NOMO-1 treated with dmso at 0.1 percent for 144 hours (cell line): Measurements from ENCODE around the gene TTC7B.

ENCODE experiments used
- DNase-seq: peaks from one replicate; lab custom pipeline; 2025; ENCODE audit not compliant: unreplicated experiment; lab: John Stamatoyannopoulos, UW

The TTC7B gene

DNA sequence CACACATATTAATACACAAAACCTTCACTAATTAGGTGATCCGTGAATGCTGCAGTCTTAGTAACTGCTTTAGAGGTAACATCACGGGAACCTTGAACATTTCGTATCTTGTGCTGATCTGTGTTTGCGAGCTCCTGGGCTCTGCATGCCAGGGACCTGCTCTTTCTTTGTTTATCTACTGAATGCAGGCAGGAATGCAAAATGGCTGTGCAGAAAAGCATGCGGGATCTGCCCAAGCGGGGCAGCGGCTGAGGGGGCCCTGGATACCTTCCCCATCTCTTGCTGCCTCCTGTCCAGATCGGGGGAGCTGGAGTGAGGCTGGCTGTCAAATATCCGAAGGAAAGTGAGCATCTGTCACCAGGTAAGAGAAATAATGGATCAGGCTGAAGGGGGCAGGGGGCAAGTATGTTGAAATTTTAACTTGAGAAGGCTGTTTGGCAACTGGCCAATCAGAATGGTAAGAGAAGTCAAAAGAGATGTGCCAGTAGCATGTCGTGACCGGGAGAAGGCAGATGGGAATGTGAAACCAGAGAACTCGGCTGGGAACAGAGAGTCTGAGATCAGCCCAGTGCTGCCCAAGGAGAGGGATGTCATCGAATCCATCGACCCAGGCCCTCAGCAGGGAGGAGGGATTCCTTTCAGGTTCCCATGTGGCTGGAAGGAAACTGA is 191.4 kb downstream of the TTC7B start:
- no peak for DNase-seq

DNA sequence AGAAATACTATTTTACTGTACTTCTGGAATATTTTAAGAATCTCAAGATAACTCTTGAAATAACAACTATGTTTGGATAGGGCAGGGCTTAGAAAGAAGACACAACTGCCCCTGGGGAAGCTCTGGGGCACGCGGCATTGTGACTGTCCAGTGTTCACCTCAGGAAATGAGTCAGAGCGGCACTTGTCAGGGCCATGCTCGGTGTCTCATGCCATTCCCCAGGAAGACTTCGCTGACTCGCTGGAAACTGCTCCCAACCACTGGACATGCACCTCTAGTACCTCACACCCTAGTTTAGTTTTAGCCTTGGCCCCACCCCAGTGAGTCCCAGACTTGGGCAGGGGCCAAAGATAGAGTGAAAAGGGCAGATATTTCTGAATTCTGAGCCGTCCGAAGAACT is 192.0 kb downstream of the TTC7B start:
- no peak for DNase-seq

DNA sequence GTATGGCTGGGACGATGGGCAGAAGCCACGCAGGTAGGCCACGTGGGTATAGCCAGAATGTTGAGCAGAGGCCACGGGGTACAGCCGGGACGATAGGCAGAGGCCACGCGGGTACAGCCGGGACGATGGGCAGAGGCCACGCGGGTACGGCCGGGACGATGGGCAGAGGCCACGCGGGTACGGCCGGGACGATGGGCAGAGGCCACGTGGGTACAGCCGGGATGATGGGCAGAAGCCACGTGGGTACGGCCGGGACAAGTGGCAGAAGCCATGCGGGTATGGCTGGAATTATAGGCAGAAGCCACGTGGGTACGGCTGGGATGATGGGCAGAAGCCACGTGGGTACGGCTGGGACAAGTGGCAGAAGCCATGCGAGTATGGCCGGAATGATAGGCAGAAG is 195.0 kb downstream of the TTC7B start:
- no peak for DNase-seq

DNA sequence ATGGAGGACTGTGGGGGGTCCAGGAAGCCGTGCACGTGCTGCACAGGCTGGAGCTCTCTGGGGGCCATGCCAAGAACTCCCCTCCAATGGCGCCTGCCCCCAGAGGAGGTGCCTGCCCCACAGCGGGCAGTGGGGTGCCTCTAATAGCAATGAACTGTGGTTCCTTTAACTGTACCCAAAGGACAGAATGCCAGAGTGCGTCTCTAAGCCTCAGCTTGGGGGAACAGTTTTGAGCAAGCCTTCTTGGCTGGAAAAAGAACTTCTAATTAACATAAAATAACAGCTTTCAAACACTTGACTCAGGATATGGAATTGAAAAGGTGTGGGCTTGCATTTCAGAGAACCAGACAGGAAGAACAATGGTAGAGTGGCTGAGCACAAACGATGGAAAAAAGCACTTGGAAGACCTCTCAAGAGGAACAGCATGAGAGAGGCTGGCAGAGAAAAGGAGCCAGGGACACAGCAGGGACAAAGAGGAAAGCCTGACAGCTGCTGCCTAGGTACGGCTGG is 195.6 kb downstream of the TTC7B start:
- DNase-seq: no peak

DNA sequence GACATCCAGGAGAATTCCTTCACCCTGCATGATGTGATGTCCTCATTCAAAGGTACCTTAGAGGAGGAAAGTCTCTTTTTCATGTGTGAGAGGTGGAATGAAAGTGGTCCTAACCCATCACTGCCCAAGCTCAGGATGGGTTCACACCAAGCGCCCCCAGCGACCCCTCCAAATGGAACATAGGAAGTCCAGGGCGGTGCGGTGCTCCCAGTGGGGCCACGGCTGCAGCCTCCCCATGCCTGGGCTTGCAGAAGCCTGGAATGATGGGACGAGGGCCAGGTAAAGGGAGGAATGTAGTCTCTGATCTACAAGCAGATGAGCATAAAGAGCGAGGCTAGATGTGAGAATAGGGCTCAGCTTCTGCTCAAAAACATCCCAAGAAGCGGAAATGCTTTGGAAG is 196.3 kb downstream of the TTC7B start:
- no peak for DNase-seq

DNA sequence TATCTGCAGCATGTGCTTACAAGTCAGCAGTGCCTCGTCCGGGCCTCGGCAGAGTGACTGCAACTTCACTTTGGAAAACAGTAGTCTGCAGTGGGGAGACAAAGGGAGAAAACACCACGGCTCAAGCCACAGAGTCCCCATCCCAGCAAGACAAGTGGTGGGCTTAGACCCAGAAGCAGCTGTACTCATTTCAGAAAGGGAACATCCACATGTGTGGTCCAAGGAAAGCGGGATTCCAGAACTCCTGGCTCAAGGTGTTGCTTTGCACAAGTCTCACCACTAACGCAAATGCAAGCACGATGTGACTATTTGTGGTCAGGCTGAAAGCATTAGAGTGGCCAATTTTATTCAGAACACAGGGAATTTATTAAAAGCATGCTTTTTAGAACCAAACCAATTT is 198.3 kb downstream of the TTC7B start:
- no peak for DNase-seq

DNA sequence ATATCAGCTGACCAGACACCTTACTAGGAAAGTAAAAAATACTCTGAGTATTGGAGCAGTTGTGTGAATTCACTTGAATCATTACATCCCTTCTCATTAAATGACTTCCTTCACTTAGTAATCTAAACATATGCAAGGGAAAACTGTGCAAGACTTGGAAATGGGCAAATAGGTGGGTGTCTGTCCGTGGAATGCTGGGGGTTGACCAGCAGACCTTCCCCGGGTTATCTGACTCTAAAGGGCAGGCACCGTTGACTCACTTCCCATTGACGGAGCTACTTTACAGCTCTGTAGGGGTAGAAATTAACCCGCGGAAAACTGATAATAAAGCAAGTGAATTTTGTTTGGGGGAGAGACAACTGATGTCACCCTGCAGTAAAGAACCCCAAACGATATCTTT is 199.3 kb downstream of the TTC7B start:
- DNase-seq: no peak

DNA sequence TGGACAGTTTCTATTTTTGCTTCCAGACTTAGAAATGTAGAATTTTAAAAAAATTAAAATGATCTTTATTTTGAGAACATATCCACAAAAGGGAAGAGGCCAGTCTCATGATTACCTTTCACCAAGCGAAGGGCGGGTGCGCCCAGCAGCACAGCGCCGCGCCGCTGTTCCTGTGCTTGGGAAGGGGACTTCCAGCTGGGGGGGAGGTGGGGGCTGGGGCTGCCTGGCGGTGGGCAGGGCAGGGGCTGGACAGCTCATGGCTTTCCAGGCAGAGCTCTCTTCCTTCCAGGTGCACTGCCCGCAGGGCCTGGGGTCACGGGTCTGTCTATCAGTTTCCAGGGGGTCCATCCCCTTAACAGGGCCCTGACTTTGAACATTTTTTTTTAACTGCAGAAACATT is 199.9 kb downstream of the TTC7B start:
- no peak for DNase-seq

DNA sequence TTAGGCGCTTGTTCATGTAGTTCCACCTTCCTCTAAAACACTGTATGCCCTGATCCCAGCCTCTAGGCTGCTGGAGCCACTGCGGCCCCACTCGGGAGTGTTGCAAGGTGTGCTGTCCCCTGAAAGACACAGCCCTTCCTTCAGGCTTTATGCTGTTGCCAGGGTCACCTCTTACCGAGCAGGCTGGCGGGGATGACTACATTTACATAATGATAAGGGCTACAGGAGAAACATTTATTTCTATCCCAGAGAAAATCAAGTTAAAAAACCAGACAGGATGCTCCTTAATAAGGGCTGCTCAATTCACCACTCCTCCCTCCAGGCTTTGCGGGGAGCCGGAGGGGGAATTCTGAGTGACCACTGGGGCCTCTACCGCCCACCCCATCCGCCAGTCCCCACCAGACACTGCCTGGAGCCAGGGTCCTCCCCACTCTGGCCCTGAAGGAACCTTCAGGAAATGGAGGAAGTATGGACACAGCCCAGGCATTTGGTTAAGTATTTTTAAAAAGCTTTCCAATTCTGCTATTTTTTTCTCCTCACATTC is 200.6 kb downstream of the TTC7B start:
- no peak for DNase-seq

DNA sequence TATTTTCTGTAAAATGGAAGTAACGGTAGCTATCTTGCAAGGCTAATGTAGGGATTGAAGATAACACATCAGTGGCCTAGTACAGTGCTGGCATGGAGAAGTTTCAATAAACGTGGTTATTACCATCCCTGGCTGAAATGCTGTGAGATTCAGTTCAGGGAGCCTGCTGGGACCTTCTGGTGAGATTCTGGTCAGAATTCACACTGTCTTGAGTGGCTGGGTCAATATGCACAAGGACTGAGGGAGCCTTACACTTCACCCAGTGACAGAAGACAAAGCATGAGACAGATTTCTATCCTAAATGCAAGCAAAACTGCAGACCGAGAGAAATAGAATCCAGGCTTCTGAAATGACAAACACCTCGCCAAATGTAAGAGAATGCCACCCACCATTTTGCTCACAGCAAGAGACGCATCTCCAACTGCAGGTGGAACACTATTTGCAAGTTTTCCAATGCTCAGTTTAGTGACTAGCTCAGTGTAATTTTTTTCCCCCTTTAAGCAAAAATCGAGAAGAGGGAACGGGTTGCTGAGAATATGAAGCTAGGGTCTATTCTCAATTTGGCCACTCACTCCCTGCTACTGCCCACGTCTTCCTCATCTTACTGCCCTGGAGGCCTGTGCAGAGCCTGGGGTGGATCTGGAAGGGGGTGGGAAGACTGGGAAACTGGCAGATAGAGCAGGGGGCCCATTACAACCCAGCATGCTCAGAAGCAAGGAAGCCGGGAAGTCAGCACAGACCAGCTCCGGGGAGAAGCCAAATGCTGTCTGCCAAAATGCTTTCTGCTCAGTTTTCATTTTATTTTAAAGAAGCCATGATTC is 201.3 kb downstream of the TTC7B start:
- no peak for DNase-seq

DNA sequence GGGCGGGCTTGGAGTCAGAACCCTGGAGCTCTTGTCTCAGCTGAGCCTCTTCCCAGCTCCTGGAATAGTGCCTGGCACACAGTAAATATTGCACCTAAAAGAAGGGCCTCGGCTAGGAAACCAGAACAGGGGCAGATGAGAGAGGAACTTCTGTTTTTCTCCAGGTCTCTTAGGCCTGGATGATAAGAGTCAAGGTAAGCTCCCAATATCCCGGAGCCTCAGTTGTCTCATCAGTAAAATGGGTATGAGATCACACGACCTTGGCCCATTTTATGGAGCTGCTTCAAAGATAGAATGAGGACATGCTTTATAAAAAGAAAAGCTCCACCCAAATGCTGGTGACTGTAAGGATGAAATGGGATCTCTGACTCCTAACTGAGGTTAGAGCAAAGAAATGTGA is 202.2 kb downstream of the TTC7B start:
- DNase-seq: no peak

DNA sequence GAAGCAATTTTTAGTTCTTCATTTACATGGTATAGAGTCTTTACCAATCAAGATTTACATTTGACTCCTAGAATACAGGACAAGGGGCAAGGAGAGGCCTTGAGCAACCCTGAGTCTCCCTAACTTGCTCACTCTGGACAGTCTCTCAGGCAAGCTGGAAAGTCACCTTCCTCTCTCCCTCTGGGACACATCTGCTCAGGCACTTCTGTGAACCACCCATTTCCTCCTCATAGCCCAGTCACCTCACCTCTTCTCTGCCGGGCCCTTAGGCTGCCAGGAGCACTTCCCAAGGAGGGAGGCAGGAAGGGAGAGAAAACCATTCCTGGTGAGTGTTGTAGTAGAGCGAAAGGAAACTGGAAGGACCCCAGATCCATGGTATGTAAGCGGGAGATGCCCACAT is 202.8 kb downstream of the TTC7B start:
- DNase-seq: no peak

DNA sequence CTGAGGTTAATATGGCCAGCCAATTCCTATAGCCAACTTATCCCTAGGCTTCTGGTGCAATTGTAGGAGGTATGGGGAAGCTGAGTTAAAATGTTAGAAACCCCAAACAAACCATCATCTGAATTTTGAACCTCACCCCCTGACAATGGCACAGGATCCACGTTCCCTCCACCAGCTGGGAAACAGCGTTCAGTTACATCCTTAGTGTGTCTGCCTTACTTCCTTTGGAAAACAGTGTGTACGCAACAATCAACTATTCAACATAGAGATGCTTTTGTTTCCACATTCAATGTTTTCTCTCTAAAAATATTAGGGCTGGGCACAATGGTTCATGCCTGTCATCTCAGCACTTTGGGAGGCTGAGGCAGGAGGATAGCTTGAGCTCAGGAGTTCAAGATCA is 203.4 kb downstream of the TTC7B start:
- DNase-seq: no peak

DNA sequence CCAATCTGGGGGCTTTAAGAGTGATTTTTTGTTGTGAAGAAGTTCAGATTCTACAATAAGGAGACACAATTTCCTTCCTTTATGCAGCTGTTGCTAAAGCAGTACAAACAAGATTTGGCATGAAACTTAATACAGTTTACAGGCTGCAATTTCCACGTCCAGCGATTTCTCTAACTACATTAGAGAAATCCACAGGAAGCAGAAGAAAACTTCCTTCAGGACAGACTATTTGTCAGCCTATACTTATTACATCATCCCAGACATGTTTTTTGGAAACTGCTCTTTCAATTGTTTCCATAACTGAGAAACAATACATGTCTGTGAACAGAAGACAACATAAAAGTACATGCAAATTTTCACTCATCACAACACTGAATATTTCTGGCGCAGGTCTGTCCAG is 204.3 kb downstream of the TTC7B start:
- DNase-seq: no peak

DNA sequence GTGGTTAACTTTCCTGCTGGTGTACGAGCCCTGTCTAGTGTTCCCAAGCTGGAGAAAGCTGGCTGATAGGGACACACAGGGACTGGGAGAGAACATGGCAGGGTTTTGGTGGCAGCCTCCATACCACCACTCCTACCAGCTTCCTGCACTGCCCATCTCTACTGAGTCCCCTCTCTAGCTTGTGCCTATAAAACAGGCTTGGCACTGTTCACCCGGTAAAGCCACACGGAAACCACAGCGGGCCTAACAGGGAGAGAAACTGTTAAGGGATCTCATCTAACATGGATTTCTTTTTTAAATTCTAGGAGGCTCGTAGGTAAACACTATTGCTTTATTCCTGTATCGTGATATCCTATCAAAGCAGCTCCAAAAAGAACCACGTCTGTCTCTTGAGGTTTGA is 204.7 kb downstream of the TTC7B start:
- DNase-seq: no peak

DNA sequence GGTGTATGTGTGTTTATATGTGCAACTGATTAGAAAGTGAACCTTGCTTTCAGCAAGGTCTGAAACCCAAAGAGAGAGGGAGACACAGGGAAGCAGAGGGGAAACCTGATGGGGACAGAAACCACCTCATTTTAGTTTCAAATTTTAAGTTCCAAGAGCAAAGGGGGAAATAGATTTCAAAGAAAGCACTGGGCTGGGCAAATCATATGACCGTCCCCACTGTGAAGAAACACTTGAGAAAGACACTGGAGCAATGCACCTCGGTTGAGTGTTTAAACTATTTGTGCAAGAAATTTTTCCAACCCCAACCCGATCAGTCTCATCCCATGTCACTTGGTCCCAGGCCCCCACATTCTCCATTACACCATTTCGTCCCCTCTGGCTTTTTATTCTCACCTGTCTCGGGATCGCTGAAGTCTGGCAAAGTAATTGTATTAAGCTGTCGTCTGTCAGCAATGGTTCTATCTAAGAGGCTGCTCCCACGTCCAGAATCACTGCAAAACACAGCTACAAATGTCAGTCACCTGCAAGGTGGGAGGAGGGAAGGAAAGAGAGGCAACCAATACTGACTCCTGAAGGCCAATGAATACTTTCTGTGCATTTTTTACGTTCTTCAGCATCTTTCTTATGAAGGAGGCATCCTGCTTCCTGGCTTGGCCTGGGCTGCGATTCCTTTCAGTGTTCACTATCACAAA is 205.7 kb downstream of the TTC7B start:
- peak; percentile 8 for DNase-seq

DNA sequence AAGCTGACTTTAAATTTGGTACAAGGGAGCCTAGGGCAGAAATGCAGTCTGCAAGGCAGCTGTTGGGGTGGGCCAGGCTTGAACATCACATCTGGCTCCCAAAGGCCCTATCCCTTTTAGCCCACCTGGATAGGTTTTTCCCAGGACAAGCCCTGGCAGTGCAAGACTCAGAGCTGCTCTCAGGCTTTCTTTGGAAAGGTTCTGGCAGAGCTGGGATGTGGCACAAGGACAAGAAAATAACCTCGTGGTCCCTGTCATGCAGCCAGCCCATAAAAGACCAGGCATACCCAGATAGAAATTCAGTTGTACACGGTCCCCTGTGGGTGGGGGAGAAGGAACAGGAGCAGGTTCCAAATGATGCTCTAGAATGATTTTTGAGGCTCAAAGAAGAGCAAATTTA is 206.9 kb downstream of the TTC7B start:
- no peak for DNase-seq

DNA sequence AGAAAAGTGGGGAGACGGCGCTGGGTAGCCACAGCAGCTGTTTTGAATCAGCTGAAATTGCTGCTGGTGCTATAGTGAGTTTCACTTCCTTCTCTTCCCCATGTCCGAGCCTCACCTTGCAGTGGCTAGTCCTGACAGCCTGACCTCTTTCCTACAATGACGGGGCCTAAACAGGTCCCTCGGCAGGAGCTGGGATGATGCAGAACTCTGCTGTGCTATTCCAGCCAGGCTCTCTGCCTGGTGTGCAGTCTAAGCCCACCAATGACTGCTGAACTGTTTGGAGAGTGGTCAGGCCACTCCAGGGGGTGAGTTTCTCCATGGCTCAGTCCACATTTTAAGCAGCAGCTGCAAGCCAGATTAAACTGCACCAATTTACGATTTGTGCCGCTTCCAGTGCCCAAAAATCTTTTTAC is 207.3 kb downstream of the TTC7B start:
- peak; percentile 8 for DNase-seq

DNA sequence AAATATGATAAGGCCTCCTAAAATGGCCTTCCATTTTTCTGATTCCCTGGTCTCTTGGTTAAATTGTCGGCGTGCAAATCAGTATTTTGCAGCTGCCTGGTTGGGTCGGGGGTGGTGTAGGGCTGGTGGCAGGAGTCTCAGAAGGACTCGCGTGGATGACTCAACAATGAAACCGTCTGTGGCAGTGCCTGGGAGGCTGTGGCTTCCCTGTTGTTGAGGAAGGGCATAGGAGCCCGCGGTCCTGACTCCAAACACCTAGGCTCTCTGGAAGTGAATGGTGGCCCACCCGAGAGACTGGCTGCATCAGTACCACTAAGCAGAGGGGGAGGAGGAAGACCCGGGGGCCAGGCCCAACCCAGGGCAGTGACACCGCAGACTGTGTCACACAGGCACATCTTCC is 207.9 kb downstream of the TTC7B start:
- DNase-seq: no peak

DNA sequence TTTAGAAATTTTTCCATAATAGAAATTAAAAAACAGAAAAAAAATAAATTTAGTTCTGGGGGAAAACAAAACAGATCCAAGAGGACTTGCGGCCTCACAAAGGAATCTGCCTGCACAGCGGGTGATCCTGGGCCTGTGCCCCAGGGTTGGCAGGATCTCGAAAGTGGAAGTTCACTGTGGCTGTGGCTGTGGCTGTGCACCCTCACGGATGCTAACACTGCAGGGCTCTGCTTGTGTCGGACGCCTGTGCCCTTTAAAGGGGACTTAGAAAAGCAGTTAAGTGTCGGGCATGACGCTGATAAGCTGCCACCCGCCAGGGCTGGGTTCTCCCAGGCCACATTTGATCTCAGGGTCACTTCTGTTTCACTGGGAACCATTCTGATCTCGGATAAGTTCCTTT is 209.1 kb downstream of the TTC7B start:
- DNase-seq: peak; percentile 36

DNA sequence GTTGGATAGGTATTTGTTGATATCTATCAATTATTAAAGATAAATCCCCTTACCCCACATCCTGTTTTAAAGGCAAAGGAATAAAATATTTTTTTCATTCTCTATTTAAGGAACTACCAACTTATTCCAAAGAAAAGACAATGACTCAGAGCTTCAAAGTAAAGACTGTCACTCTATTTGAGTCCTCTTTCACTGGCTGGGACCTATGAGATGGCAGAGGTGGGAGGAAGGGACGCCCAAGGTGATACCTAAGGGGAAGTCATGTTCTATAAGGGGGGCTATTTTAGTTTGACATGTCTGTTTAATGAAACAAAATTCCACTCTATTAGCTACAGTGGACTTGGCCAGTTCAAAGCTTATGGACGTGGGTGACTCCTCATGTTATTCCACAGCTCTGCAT is 209.8 kb downstream of the TTC7B start:
- DNase-seq: no peak

DNA sequence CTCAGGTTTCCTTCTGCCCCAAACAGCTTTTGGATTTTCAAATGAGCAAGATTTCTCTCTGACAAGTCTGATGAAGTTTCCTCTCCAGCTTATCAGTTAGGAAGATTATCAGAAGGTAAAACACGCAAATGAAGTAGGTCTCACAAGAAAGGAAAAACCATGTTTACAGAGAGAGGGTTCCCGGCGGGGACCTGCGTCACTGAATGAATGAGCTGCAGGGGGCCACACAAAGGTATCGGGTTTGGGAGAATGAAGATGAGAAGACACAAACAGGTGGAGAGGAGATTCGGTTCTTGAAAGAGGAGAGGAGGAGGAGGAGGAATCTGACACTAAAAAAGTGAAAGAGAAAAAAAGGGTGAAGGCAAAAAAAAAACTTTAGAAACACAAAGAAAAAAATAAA is 210.8 kb downstream of the TTC7B start:
- no peak for DNase-seq
